Measurements from ENCODE around the gene ENOPH1.

Gene ENOPH1

GRCh38 chr4:82447886-82448285, 17.5 kb downstream of the ENOPH1 start:
- in situ Hi-C loops (cut with MboI; ENCODE audit: low sequenced_read_pairs, unreplicated experiment), result no loop called here
- no peak for TF ChIP-seq CTCF (IDR thresholded peaks at IDR 0.05; ENCODE audit: borderline replicate concordance, control extremely low read depth, extremely low read depth, insufficient read depth, missing control alignments)
- DNase-seq (ENCODE audit: low spot score), result no peak

- TF ChIP-seq CTCF (IDR thresholded peaks at IDR 0.05; ENCODE audit: borderline replicate concordance, control extremely low read depth, extremely low read depth, insufficient read depth, missing control alignments), result no peak
- in situ Hi-C loops (cut with MboI; ENCODE audit: low sequenced_read_pairs, unreplicated experiment), result loop anchor here (25.0 kb wide), 1 partner anchor 561 kb away; the partner anchor contains the start of gene LIN54
- no peak for DNase-seq (ENCODE audit: low spot score)
Measured at GRCh38 chr4:82450966-82451755, 20.8 kb downstream of the ENOPH1 start.

- DNase-seq (ENCODE audit: low spot score), result no peak
- no peak for TF ChIP-seq CTCF (IDR thresholded peaks at IDR 0.05; ENCODE audit: borderline replicate concordance, control extremely low read depth, extremely low read depth, insufficient read depth, missing control alignments)
- in situ Hi-C loops (cut with MboI; ENCODE audit: low sequenced_read_pairs, unreplicated experiment), result loop anchor here (25.0 kb wide), 1 partner anchor 560 kb away; the partner anchor contains the start of gene LIN54
Measured at GRCh38 chr4:82452026-82452425, 21.6 kb downstream of the ENOPH1 start.

- no peak for DNase-seq (ENCODE audit: low spot score)
- in situ Hi-C loops (cut with MboI; ENCODE audit: low sequenced_read_pairs, unreplicated experiment), result loop anchor here (25.0 kb wide), 1 partner anchor 555 kb away; the partner anchor contains the start of gene LIN54
- TF ChIP-seq CTCF (IDR thresholded peaks at IDR 0.05; ENCODE audit: borderline replicate concordance, control extremely low read depth, extremely low read depth, insufficient read depth, missing control alignments), result no peak
Measured at GRCh38 chr4:82457266-82457665, 26.9 kb downstream of the ENOPH1 start.

- DNase-seq (ENCODE audit: low spot score), result peak; percentile 53
- in situ Hi-C loops (cut with MboI; ENCODE audit: low sequenced_read_pairs, unreplicated experiment), result loop anchor here (25.0 kb wide), 1 partner anchor 554 kb away; the partner anchor contains the start of gene LIN54
- TF ChIP-seq CTCF (IDR thresholded peaks at IDR 0.05; ENCODE audit: borderline replicate concordance, control extremely low read depth, extremely low read depth, insufficient read depth, missing control alignments), result no peak
Measured at GRCh38 chr4:82458729-82459128, 28.3 kb downstream of the ENOPH1 start.

- no peak for TF ChIP-seq CTCF (IDR thresholded peaks at IDR 0.05; ENCODE audit: borderline replicate concordance, control extremely low read depth, extremely low read depth, insufficient read depth, missing control alignments)
- in situ Hi-C loops (cut with MboI; ENCODE audit: low sequenced_read_pairs, unreplicated experiment), result loop anchor here (10.0 to 25.0 kb wide), 2 partner anchors 273 to 551 kb away; partner anchors contain the start of gene LIN54
- no peak for DNase-seq (ENCODE audit: low spot score)
Measured at GRCh38 chr4:82461710-82462109, 31.3 kb downstream of the ENOPH1 start.
